T-helper 2 cell (primary cell): ENCODE data around the gene BEST4.
A peak's percentile ranks its signal among the peaks of the same experiment; 100 is the strongest.
"Not testable (repeated sequence)": the region's sequence is repeated elsewhere in the genome, so short reads cannot be mapped to it uniquely, and the experiment has no call there.

Experiments
- DNase-seq, 5 experiments: peaks; one replicate each; pipeline versions ENCODE4 v3.0.0 to v3.0.0-alpha.2; 2012 to 2022

Gene BEST4

DNA sequence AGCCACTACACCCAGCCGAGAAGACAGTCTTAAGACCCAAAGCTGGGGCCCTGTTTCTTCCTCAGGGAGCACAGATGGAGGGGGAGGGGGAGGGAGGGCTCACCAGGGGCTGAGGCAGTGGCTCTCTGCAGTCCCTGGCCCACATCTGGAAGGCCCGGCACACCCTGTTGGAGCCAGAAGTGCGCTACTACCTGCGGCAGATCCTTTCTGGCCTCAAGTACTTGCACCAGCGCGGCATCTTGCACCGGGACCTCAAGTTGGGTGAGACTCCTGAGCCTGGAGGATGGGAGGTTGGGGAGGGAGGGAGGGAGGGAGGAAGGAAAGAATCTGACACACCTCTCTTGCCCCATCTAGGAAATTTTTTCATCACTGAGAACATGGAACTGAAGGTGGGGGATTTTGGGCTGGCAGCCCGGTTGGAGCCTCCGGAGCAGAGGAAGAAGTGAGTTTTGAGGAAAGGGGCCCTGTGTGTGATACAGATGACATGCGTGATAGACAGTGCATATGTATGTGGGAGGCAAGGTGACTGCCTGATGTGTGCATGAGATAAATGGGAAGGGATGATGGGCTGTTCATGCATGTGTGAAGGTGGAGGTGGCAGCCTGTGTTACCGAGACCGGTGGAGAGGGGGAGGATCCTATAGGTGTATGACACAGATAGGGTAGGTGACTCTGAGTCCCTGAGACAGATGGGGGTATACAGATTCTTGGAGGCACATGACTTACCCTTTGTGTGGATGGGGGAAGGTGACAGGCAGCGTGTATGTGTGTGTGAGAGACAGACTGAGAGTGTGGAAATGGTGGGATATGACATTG, 13.7 kb upstream of the BEST4 start:
- DNase-seq, result peak in 2 of 5 experiments; percentile 52 to 56

GRCh38 chr1:44799770-44800584, 12.0 kb upstream of the BEST4 start, which contains the start of gene PLK3:
TSS of gene PLK3 (plus strand) at chr1:44800377. CDS start at chr1:44800464, 87 bp downstream.
- DNase-seq, result peak; percentile 96 to 99 (median 97)

DNA sequence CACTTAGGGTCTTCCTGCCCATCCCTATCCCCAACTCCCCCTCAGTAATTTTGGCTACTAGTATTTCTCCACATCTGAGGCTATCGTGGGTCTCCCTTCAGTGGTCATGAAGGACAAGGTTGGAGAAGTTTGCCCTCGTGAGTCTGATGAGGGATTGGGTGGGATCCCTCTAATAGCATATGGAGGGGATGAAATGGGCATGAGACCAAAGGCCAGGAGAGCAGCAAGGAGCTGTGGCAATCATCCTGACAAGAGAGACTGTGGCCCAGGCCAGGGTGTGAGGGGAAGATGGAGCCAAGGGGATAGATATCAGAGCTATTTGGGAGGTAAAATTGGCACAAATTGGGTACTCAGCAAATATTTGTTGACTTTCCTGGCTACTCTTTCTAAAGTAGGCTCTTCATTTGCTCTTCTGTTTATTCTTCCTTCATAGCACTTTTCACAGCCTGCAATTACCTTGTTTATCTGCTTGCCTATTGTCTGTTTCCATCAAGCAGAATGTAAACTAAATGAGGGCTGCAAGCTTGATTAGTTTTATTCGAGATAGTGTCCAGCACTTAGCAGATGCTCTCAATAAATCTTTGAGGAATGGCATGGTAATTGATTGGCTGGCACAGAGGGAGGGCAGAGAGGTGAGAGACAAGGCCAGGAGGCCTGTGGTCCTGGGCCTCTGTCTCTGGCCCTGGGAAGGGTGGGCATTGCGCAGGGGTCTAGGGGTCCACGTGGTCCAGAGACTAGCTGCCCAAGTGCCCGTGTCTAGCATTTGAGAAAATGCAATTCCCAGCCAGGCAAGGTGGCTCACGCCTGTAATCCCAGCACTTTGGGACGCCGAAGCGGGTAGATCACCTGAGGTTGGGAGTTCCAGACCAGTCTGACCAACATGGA, 10.8 kb upstream of the BEST4 start:
- no peak for DNase-seq

GRCh38 chr1:44797886-44798285, 9.9 kb upstream of the BEST4 start:
- DNase-seq, result not testable (repeated sequence)

- no peak for DNase-seq
These were observed 4.9 kb upstream of the BEST4 start for GRCh38 chr1:44792736-44793502.

- DNase-seq, result no peak
These were observed 3.2 kb upstream of the BEST4 start for GRCh38 chr1:44790968-44791801.

GRCh38 chr1:44787506-44787905, 464 bp downstream of the BEST4 start:
- DNase-seq, result no peak

- DNase-seq, result no peak
These were observed 1.0 kb downstream of the BEST4 start for GRCh38 chr1:44786841-44787426.

GRCh38 chr1:44786138-44786840, 1.7 kb downstream of the BEST4 start:
- DNase-seq, result peak; percentile 61 to 75 (median 68)

DNA sequence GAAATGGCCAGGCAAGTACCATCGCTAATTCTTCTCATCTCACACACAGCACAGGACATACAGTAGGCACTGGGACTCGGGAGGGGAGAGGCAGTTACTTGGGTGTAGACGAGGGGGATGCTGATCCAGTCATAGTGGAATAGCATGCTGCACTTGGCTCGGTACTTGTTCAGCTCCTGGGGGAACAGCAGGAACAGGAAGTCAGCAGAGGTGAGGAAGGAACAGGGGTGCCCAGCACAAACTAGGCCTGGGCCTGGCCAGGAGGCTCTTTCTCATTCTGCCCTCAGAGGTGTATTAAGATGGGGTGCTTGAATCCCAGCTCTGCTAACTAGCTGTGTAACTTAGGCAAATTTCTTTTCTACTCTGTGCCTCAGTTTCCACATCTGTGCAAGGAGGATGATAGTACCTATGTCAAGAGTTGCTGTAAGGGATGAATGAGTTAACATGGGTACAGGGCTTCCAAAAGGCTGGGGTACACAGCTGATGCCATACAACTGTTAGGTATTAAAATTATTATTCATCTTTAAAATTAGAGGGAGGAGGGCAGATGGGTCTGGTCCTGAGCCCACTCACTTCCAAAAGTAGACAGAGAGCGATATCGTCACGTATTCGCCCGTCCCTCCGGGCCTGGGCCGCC, 2.4 kb downstream of the BEST4 start:
- no peak for DNase-seq

- no peak for DNase-seq
These were observed 3.0 kb downstream of the BEST4 start for GRCh38 chr1:44785029-44785380.

- peak in 2 of 5 experiments; percentile 26 to 62 for DNase-seq
These were observed 3.6 kb downstream of the BEST4 start for GRCh38 chr1:44784094-44785028.

DNA sequence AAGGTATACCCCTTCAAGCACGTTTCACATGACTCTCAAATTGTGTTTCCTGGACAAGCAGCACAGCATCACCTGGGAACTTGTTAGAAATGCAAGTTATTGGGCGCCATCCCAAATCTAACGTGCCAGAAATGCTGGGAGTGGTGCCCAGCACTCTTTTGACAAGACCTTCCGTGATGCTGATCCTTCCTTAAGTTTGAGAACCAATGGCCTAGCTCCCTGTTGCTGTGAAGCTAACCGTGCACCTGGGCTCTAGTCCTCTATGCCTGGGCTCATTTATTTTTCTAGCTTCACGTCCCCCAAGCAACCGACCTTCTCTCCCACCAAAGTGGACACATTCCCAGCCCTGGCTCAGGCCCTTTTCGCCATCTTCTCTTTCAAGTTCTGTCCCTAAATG, 4.3 kb downstream of the BEST4 start:
- DNase-seq, result no peak

DNA sequence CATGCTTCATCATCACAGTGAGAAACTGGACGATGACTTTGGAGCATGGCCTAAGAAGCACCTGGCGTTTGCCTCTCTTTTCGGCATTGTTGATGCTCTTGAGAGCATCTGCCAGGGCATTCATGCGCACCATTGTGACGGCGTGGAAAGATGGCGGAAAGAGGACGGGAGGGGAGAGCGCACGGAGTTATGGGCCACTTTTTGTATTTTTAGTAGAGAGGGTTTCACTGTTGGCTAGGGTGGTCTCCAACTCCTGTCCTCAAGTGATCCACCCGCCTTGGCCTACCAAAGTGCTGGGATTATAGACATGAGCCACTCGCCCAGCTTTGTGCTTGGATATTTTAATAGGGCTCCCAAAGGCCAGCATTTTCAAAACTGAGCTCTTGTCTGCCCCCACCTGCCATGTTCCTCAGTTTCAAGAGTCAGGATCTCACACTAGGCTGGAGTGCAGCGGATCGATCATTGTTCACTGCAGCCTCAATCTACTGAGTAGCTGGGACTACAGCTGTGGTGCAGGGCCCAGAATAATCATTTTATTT, 7.3 kb downstream of the BEST4 start:
- no peak for DNase-seq

- no peak for DNase-seq
These were observed 9.0 kb downstream of the BEST4 start for GRCh38 chr1:44778705-44779576.

- no peak for DNase-seq
These were observed 9.9 kb downstream of the BEST4 start for GRCh38 chr1:44777969-44778635.
